Endothelial cell (in vitro differentiated cells): ENCODE data around the gene USP50. TPM values are rescaled to one million over a fixed set of nuclear protein-coding genes. Genes with fewer than 3 reads are reported as not detected.

Source experiments
- DNase-seq: peaks from one replicate; pipeline ENCODE4 v3.0.0; 2021; ENCODE audit warnings: low spot score
- H3K27ac Mint-ChIP-seq: one replicate; pipeline ENCODE4 v1.8.0; 2021; ENCODE audit warnings: mixed read lengths, inconsistent platforms; ENCODE audit not compliant: unreplicated experiment
- H3K27me3 Mint-ChIP-seq: one replicate; pipeline ENCODE4 v1.8.0; 2021; ENCODE audit warnings: mild to moderate bottlenecking, moderate library complexity, mixed read lengths, inconsistent platforms; ENCODE audit not compliant: unreplicated experiment
- H3K36me3 Mint-ChIP-seq: one replicate; pipeline ENCODE4 v1.8.0; 2021; ENCODE audit warnings: mild to moderate bottlenecking, low read depth, mixed read lengths, inconsistent platforms; ENCODE audit not compliant: unreplicated experiment
- H3K4me1 Mint-ChIP-seq: one replicate; pipeline ENCODE4 v1.8.0; 2021; ENCODE audit warnings: mild to moderate bottlenecking, mixed read lengths, inconsistent platforms; ENCODE audit not compliant: unreplicated experiment
- H3K4me3 Mint-ChIP-seq: one replicate; pipeline ENCODE4 v1.8.0; 2021; ENCODE audit warnings: mild to moderate bottlenecking, mixed read lengths, inconsistent platforms; ENCODE audit not compliant: unreplicated experiment
- H3K9me3 Mint-ChIP-seq: one replicate; pipeline ENCODE4 v1.8.0; 2021; ENCODE audit warnings: mixed read lengths, inconsistent platforms; ENCODE audit not compliant: unreplicated experiment
- CTCF ChIP-seq: fragments of 200-600 bp; sonication (generic); IDR thresholded peaks from one replicate; pipeline ENCODE4 v1.5.0; 2021; ENCODE audit warnings: antibody characterized with exemption; ENCODE audit not compliant: unreplicated experiment
- total RNA-seq: library from RNA; stranded (reverse); fragmentation: NEBNext Ultra II Directional; extraction: Animal tissue kit (Norgen Biotek cat#: 25700); gene quantifications from one replicate; pipeline ENCODE4 v1.2.1, GENCODE V29; 2021; ENCODE audit not compliant: unreplicated experiment

USP50 gene
- total RNA-seq, 1 donor from 2014 or later = 0.92 TPM

- Mint-ChIP-seq H3K36me3 (peaks cover 27% of the 10 kb centered on the region), H3K4me1 (no peaks in the 10 kb centered on the region)
These were observed 70.3 kb downstream of the USP50 start for GRCh38 chr15:50476143-50476542.

GRCh38 chr15:50471072-50471471 is 75.4 kb downstream of the USP50 start:
- Mint-ChIP-seq H3K4me1 (no peaks in the 10 kb centered on the region), H3K36me3 (peaks cover 21% of the 10 kb centered on the region), H3K9me3 (no peaks in the 10 kb centered on the region), H3K27me3 (peaks cover 1% of the 10 kb centered on the region), H3K27ac (no peak overlapping the region), H3K4me3 (no peak overlapping the region)
- TF ChIP-seq CTCF = no peak
- DNase-seq = no peak

More at GRCh38 chr15:50476143-50476542, 70.3 kb downstream of the USP50 start:
- no peak overlapping the region for H3K27ac Mint-ChIP-seq
- no peak overlapping the region for H3K4me3 Mint-ChIP-seq
- DNase-seq = no peak
- H3K9me3 Mint-ChIP-seq = no peaks in the 10 kb centered on the region
- peaks cover 2% of the 10 kb centered on the region for H3K27me3 Mint-ChIP-seq
- no peak for TF ChIP-seq CTCF

GRCh38 chr15:50463423-50464358 is 82.8 kb downstream of the USP50 start:
- Mint-ChIP-seq H3K4me3 (no peak overlapping the region), H3K36me3 (peaks cover 19% of the 10 kb centered on the region), H3K27ac (no peak overlapping the region), H3K4me1 (peaks cover 6% of the 10 kb centered on the region), H3K27me3 (peaks cover 3% of the 10 kb centered on the region), H3K9me3 (no peaks in the 10 kb centered on the region)
- DNase-seq = no peak
- TF ChIP-seq CTCF = no peak

GRCh38 chr15:50458348-50459112 is 87.9 kb downstream of the USP50 start:
- Mint-ChIP-seq H3K27me3 (peaks cover 2% of the 10 kb centered on the region), H3K9me3 (no peaks in the 10 kb centered on the region), H3K27ac (peak overlapping the region; percentile 93), H3K4me3 (peak overlapping the region; percentile 23), H3K4me1 (peaks cover 11% of the 10 kb centered on the region), H3K36me3 (peaks cover 27% of the 10 kb centered on the region)
- DNase-seq = no peak
- no peak for TF ChIP-seq CTCF
